ENCODE measurements around the gene PPM1K. TPM values are rescaled to one million over a fixed set of nuclear protein-coding genes. Genes with fewer than 3 reads are reported as not detected.

PPM1K gene
- total RNA-seq, 4 donors from 2014 or later, result 18.9 to 59.3 (median 38.2) TPM

DNA sequence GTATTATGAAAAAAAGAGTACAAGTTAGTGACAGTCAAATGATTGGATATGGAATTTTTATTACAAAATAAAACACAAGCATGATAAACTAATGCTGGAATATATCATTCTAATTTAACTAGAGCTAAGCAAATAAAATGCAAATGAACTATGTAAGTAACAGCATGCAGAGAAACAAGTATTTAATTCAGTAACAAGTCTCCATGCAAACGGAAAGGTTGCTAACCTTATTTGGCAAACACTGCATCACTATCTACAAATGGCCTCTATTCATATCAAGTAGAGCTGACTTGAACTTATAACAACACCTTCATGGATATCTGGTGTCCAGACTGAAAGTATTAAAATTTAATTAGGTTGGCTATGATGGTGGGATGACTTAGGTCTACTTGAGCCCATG, 15.4 kb downstream of the PPM1K start:
- Histone ChIP-seq H3K36me3 (peaks cover 0 to 53% of the 10 kb centered on the region in 2 donors), H3K27ac (no peak overlapping the region), H3K27me3 (no peaks in the 10 kb centered on the region), H3K4me1 (no peaks in the 10 kb centered on the region), H3K4me3 (no peak overlapping the region), H3K9me3 (no peaks in the 10 kb centered on the region)
- no peak for ATAC-seq
- WGBS, 2 donors (ENCODE audit: low coverage in 1 of 2), result 68 to 84% methylated on average over 1 of the region's 1 CpG
- TF ChIP-seq, protein P1, sequence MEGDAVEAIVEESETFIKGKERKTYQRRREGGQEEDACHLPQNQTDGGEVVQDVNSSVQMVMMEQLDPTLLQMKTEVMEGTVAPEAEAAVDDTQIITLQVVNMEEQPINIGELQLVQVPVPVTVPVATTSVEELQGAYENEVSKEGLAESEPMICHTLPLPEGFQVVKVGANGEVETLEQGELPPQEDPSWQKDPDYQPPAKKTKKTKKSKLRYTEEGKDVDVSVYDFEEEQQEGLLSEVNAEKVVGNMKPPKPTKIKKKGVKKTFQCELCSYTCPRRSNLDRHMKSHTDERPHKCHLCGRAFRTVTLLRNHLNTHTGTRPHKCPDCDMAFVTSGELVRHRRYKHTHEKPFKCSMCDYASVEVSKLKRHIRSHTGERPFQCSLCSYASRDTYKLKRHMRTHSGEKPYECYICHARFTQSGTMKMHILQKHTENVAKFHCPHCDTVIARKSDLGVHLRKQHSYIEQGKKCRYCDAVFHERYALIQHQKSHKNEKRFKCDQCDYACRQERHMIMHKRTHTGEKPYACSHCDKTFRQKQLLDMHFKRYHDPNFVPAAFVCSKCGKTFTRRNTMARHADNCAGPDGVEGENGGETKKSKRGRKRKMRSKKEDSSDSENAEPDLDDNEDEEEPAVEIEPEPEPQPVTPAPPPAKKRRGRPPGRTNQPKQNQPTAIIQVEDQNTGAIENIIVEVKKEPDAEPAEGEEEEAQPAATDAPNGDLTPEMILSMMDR (IDR thresholded peaks at IDR 0.05), result no peak
- TF ChIP-seq POLR2AphosphoS5 (IDR thresholded peaks at IDR 0.05), result no peak
- no peak for TF ChIP-seq EP300 (IDR thresholded peaks at IDR 0.05)
- TF ChIP-seq POLR2A (IDR thresholded peaks at IDR 0.05), result no peak

DNA sequence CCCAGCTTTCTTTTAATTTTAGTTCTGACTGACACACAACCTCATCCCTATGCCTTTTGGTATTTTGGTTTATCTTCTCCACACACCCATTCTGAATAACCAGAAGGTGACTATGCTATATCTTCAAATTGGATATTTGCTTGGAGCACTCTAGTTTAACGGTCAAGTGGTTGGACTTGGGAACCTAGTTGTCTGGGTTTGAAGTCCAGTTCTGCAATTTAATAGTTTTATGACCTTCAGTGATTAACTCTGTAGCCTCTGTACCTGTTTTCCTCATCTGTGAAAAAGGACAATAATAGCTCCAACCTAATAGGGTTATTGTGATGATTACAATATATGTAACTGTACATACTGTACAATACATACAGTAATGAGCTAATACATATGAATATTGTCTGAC, 20.0 kb downstream of the PPM1K start:
- TF ChIP-seq EP300 (IDR thresholded peaks at IDR 0.05) (no peak), POLR2A (IDR thresholded peaks at IDR 0.05) (no peak), POLR2AphosphoS5 (IDR thresholded peaks at IDR 0.05) (no peak)
- TF ChIP-seq, protein P1 (IDR thresholded peaks at IDR 0.05), result no peak
- Histone ChIP-seq H3K4me1 (no peaks in the 10 kb centered on the region), H3K9me3 (no peaks in the 10 kb centered on the region), H3K36me3 (peaks cover 0 to 82% of the 10 kb centered on the region in 2 donors), H3K4me3 (no peak overlapping the region), H3K27me3 (no peaks in the 10 kb centered on the region), H3K27ac (no peak overlapping the region)
- 88 to 100% methylated on average over 1 of the region's 1 CpG for WGBS, 2 donors (ENCODE audit: low coverage in 1 of 2)
- ATAC-seq, result no peak

DNA sequence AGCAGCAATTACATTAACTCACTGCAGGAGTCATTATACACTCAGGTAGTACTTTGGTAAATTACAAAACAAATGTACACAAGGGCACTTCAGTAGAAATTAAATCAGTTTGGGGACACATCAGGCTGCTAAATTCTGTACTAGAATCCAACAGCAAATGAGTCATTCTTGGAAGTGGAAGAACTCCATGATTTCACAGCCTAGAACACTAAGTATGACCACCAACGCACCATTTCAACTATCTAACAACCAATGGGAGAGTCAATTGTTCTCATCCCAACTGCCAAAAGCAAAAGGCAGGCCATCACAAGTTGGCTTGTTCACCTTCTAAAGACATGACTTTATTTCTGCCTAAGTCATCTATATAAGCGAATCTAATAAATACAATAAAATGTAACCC, 26.6 kb downstream of the PPM1K start:
- 90 to 100% methylated on average over 2 of the region's 2 CpGs for WGBS, 2 donors (ENCODE audit: low coverage in 1 of 2)
- H3K27me3 ChIP-seq, result no peaks in the 10 kb centered on the region
- no peaks in the 10 kb centered on the region for H3K4me1 ChIP-seq
- peaks cover 0 to 31% of the 10 kb centered on the region in 2 donors for H3K36me3 ChIP-seq
- no peaks in the 10 kb centered on the region for H3K9me3 ChIP-seq
- ATAC-seq, result no peak
- H3K4me3 ChIP-seq, result no peak overlapping the region
- H3K27ac ChIP-seq, result no peak overlapping the region
- TF ChIP-seq, protein P1 (IDR thresholded peaks at IDR 0.05), result no peak
- TF ChIP-seq POLR2AphosphoS5 (IDR thresholded peaks at IDR 0.05) (no peak), EP300 (IDR thresholded peaks at IDR 0.05) (no peak), POLR2A (IDR thresholded peaks at IDR 0.05) (no peak)

DNA sequence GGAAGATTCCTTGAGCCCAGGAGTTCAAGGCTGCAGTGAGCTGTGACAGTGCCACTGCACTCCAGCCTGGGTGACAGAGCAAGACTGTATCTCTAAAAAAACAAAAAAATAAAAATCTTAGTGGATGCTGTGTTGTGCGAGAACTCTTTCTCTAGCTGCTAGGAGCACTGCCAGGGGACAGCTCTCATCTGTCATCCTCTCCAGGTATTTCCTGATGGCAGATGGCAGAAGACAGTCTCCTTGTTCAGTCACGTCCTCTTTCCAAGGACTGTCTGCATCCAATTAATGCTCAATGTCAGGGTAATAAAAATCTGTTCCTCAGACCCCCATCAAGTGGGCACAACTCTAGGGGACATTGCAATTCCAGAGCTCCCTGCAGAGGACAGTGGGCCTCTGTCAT, 29.2 kb downstream of the PPM1K start:
- Histone ChIP-seq H3K9me3 (no peaks in the 10 kb centered on the region), H3K4me3 (no peak overlapping the region), H3K27me3 (no peaks in the 10 kb centered on the region), H3K27ac (no peak overlapping the region), H3K4me1 (no peaks in the 10 kb centered on the region), H3K36me3 (peaks cover 0 to 16% of the 10 kb centered on the region in 2 donors)
- ATAC-seq, result no peak
- no peak for TF ChIP-seq POLR2A (IDR thresholded peaks at IDR 0.05)
- no peak for TF ChIP-seq EP300 (IDR thresholded peaks at IDR 0.05)
- TF ChIP-seq, protein P1 (IDR thresholded peaks at IDR 0.05), result no peak
- no peak for TF ChIP-seq POLR2AphosphoS5 (IDR thresholded peaks at IDR 0.05)
- 66 to 92% methylated on average over 2 of the region's 2 CpGs for WGBS, 2 donors (ENCODE audit: low coverage in 1 of 2)

DNA sequence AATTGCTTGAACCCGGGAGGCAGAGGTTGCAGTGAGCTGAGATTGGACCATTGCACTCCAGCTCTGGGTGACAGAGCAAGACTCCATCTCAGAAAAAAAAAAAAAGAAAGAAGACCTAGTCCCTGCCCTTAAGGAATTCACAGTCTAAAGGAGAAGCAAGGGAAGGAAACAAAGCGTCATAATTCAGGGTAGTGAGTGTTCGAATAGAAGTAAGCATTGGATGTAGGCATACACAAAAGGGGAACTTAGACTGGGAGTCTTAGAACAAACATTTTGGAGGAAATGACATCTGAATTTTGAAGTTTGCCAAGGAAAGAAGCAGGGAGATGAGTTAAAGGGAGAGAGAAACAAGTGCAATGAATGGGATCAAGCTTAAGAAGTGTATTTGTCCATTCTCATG, 32.4 kb downstream of the PPM1K start:
- peak; percentile 39 for ATAC-seq
- H3K36me3 ChIP-seq, result no peaks in the 10 kb centered on the region
- 71% methylated on average over 3 of the region's 3 CpGs; no CpG with 5 or more reads in 1 of the 2 donors for WGBS, 2 donors (ENCODE audit: low coverage in 1 of 2)
- H3K9me3 ChIP-seq, result no peaks in the 10 kb centered on the region
- no peak overlapping the region for H3K4me3 ChIP-seq
- H3K27ac ChIP-seq, result no peak overlapping the region
- TF ChIP-seq, protein P1 (IDR thresholded peaks at IDR 0.05), result no peak
- no peak for TF ChIP-seq POLR2A (IDR thresholded peaks at IDR 0.05)
- TF ChIP-seq POLR2AphosphoS5 (IDR thresholded peaks at IDR 0.05), result no peak
- TF ChIP-seq EP300 (IDR thresholded peaks at IDR 0.05), result no peak
- H3K4me1 ChIP-seq, result no peaks in the 10 kb centered on the region
- no peaks in the 10 kb centered on the region for H3K27me3 ChIP-seq
